DOHH2 (cell line): ENCODE measurements around the gene PKN1.

Experiments used
- CTCF ChIP-seq: fragments of 200-600 bp; sonication (generic); IDR thresholded peaks from one replicate; pipeline ENCODE4 v1.5.1; 2014; ENCODE audit warnings: antibody characterized with exemption, mild to moderate bottlenecking, low read depth, low read length; ENCODE audit not compliant: poor library complexity, severe bottlenecking
- EZH2phosphoT487 ChIP-seq: fragments of 200-600 bp; sonication (generic); IDR thresholded peaks from 2 replicates; pipeline ENCODE4 v1.6.1; 2017; ENCODE audit warnings: borderline replicate concordance, mild to moderate bottlenecking, antibody characterized with exemption, low read length, moderate library complexity, mixed read lengths

GRCh38 chr19:14515501-14516047 lies 82.5 kb downstream of the PKN1 start:
- TF ChIP-seq CTCF (no peak), EZH2phosphoT487 (no peak)
